T-cell (primary cell): ENCODE measurements around the gene DPP6. TPM values are rescaled to one million over a fixed set of nuclear protein-coding genes. Genes with fewer than 3 reads are reported as not detected.

Experiments
- ATAC-seq, 4 experiments: fragments of 200-7000 bp in 3 of 4; fragments of 150-1000 bp in 1 of 4; cut with Tn5 transposase; replicated peaks in 1 of 4; 1 replicate in 3 of 4; 2 replicates in 1 of 4; pipeline ENCODE4 v1.10.0; 2021; ENCODE audit warnings: moderate library complexity in 3 of 4, mild to moderate bottlenecking in 2 of 4, moderate number of reproducible peaks in 1 of 4
- CTCF ChIA-PET, 2 donors: fragments of 300-600 bp; sonication (Branson Sonifier 250); formaldehyde crosslinking; loops; one replicate each; lab custom pipeline; 2022; ENCODE audit warnings: antibody characterized with exemption in 2 of 2; lab: Charles Lee
- POLR2A ChIA-PET, 2 donors: fragments of 300-600 bp; sonication (Branson Sonifier 250); formaldehyde crosslinking; loops; one replicate each; lab custom pipeline; 2022; ENCODE audit warnings: antibody characterized with exemption in 2 of 2; lab: Charles Lee
- DNase-seq, 35 experiments: peaks; one replicate each; pipeline versions ENCODE4 v3.0.0 to v3.0.0-alpha.2; 2013 to 2023
- H3K27ac ChIP-seq: one replicate; pipeline ENCODE4 v1.5.1; 2013; ENCODE audit warnings: low read length
- H3K27me3 ChIP-seq, 2 experiments: replicated peaks in 1 of 2; 1 replicate in 1 of 2; 2 replicates in 1 of 2; pipeline versions ENCODE4 v1.6.1 to v1.7.0; 2013; ENCODE audit warnings: low read length in 1 of 2, mixed read lengths in 1 of 2; ENCODE audit not compliant: control insufficient read depth in 2 of 2, insufficient read depth in 2 of 2; ENCODE audit errors: extremely low read depth in 1 of 2
- H3K36me3 ChIP-seq, 2 donors: 1 replicate in 1 of 2; 2 replicates in 1 of 2; pipeline versions ENCODE4 v1.6.1 to v1.7.0; 2013; ENCODE audit warnings: low read length in 1 of 2; ENCODE audit not compliant: control insufficient read depth in 2 of 2, insufficient read depth in 1 of 2; ENCODE audit errors: extremely low read depth in 1 of 2
- H3K4me1 ChIP-seq, 2 experiments: 1 replicate in 1 of 2; 2 replicates in 1 of 2; pipeline versions ENCODE4 v1.6.1 to v1.7.0; 2013; ENCODE audit warnings: low read length in 2 of 2, mixed read lengths in 1 of 2; ENCODE audit not compliant: insufficient read depth in 2 of 2, control insufficient read depth in 1 of 2; ENCODE audit errors: extremely low read depth in 1 of 2
- H3K4me3 ChIP-seq, 2 donors: 1 replicate in 1 of 2; 2 replicates in 1 of 2; pipeline versions ENCODE4 v1.5.1 to v1.7.0; 2013; ENCODE audit warnings: mild to moderate bottlenecking in 2 of 2, low read length in 1 of 2, moderate library complexity in 1 of 2; ENCODE audit not compliant: control insufficient read depth in 1 of 2; ENCODE audit errors: extremely low read depth in 1 of 2
- H3K9me3 ChIP-seq: 2 replicates; pipeline ENCODE4 v1.7.0; 2013
- H3K27ac Mint-ChIP-seq, 2 donors: one replicate each; pipeline ENCODE4 v1.8.0; 2020 to 2021; ENCODE audit warnings: mild to moderate bottlenecking in 2 of 2, mixed read lengths in 2 of 2
- H3K27me3 Mint-ChIP-seq, 2 donors: one replicate each; pipeline ENCODE4 v1.8.0; 2021 to 2022; ENCODE audit warnings: mixed read lengths in 2 of 2
- H3K36me3 Mint-ChIP-seq: one replicate; pipeline ENCODE4 v1.8.0; 2021; ENCODE audit warnings: mixed read lengths
- H3K4me1 Mint-ChIP-seq, 3 donors: one replicate each; pipeline ENCODE4 v1.8.0; 2020 to 2022; ENCODE audit warnings: mixed read lengths in 3 of 3, mild to moderate bottlenecking in 1 of 3
- H3K4me3 Mint-ChIP-seq, 3 donors: one replicate each; pipeline ENCODE4 v1.8.0; 2020 to 2022; ENCODE audit warnings: mild to moderate bottlenecking in 3 of 3, mixed read lengths in 3 of 3, moderate library complexity in 3 of 3
- H3K9me3 Mint-ChIP-seq, 3 donors: one replicate each; pipeline ENCODE4 v1.8.0; 2020 to 2022; ENCODE audit warnings: mixed read lengths in 3 of 3
- WGBS: methylation state at CpG from one replicate; pipeline ENCODE4 v1.1.5; 2013; ENCODE audit warnings: missing lambda C conversion rate; ENCODE audit not compliant: insufficient coverage; 5-methylcytosine and 5-hydroxymethylcytosine counted together
- total RNA-seq, 35 experiments: library from RNA in 6 of 35; stranded (reverse) in 6 of 35; fragments of 120-200 nt in 1 of 35; gene quantifications; one replicate each; pipeline versions ENCODE4 v1.2.1 to v1.2.4 and lab custom pipeline; 2013 to 2026

The DPP6 gene
- total RNA-seq, 5 donors from 2014 or later (not counting 1 experiment from before 2014, with no cell fraction given) = not detected

- no peaks in the 10 kb centered on the region for H3K27me3 Mint-ChIP-seq
- H3K36me3 Mint-ChIP-seq = no peaks in the 10 kb centered on the region
- Histone ChIP-seq H3K36me3 (no peaks in the 10 kb centered on the region), H3K27me3 (no peaks in the 10 kb centered on the region), H3K9me3 (no peaks in the 10 kb centered on the region), H3K4me1 (no peaks in the 10 kb centered on the region), H3K27ac (no peak overlapping the region), H3K4me3 (no peak overlapping the region)
- POLR2A ChIA-PET = no interaction called here
- 95% methylated on average over 3 of the region's 6 CpGs for WGBS
- H3K4me3 Mint-ChIP-seq = no peak overlapping the region
- ATAC-seq (no peak), DNase-seq (no peak)
- H3K9me3 Mint-ChIP-seq = peaks cover 0 to 15% (median 2%) of the 10 kb centered on the region in 3 donors
- H3K27ac Mint-ChIP-seq = no peak overlapping the region
- CTCF ChIA-PET = no interaction called here
- H3K4me1 Mint-ChIP-seq = no peaks in the 10 kb centered on the region
These were observed 363.7 kb downstream of the DPP6 start for GRCh38 chr7:154415709-154416399.

GRCh38 chr7:154416714-154417113, 364.5 kb downstream of the DPP6 start:
- Mint-ChIP-seq H3K4me1 (no peaks in the 10 kb centered on the region), H3K27me3 (no peaks in the 10 kb centered on the region), H3K9me3 (peaks cover 2 to 18% (median 2%) of the 10 kb centered on the region in 3 donors), H3K27ac (no peak overlapping the region), H3K36me3 (no peaks in the 10 kb centered on the region), H3K4me3 (no peak overlapping the region)
- CTCF ChIA-PET = no interaction called here
- 25% methylated on average over 2 of the region's 6 CpGs for WGBS
- DNase-seq (no peak), ATAC-seq (no peak)
- H3K9me3 ChIP-seq = no peaks in the 10 kb centered on the region
- no peaks in the 10 kb centered on the region for H3K27me3 ChIP-seq
- no peak overlapping the region for H3K27ac ChIP-seq
- POLR2A ChIA-PET = no interaction called here
- H3K36me3 ChIP-seq = no peaks in the 10 kb centered on the region
- no peak overlapping the region for H3K4me3 ChIP-seq
- no peaks in the 10 kb centered on the region for H3K4me1 ChIP-seq

GRCh38 chr7:154419344-154419743, 367.1 kb downstream of the DPP6 start:
- WGBS = 69% methylated on average over 6 of the region's 10 CpGs
- Mint-ChIP-seq H3K27ac (no peak overlapping the region), H3K27me3 (no peaks in the 10 kb centered on the region), H3K36me3 (no peaks in the 10 kb centered on the region), H3K4me1 (no peaks in the 10 kb centered on the region), H3K4me3 (no peak overlapping the region), H3K9me3 (peaks cover 3 to 26% (median 5%) of the 10 kb centered on the region in 3 donors)
- H3K27me3 ChIP-seq = no peaks in the 10 kb centered on the region
- H3K4me1 ChIP-seq = no peaks in the 10 kb centered on the region
- CTCF ChIA-PET = no interaction called here
- H3K9me3 ChIP-seq = no peaks in the 10 kb centered on the region
- H3K36me3 ChIP-seq = no peaks in the 10 kb centered on the region
- no peak overlapping the region for H3K27ac ChIP-seq
- ATAC-seq (no peak), DNase-seq (no peak)
- POLR2A ChIA-PET = no interaction called here
- H3K4me3 ChIP-seq = no peak overlapping the region

GRCh38 chr7:154423231-154423630, 371.0 kb downstream of the DPP6 start:
- no peaks in the 10 kb centered on the region for H3K27me3 ChIP-seq
- WGBS = 40% methylated on average over 1 of the region's 4 CpGs
- no peaks in the 10 kb centered on the region for H3K9me3 ChIP-seq
- Mint-ChIP-seq H3K9me3 (peaks cover 4 to 19% (median 5%) of the 10 kb centered on the region in 3 donors), H3K4me1 (no peaks in the 10 kb centered on the region), H3K36me3 (no peaks in the 10 kb centered on the region), H3K27ac (no peak overlapping the region), H3K4me3 (no peak overlapping the region), H3K27me3 (no peaks in the 10 kb centered on the region)
- no peak for DNase-seq
- no peak overlapping the region for H3K27ac ChIP-seq
- no peak for ATAC-seq
- H3K4me1 ChIP-seq = no peaks in the 10 kb centered on the region
- no peaks in the 10 kb centered on the region for H3K36me3 ChIP-seq
- H3K4me3 ChIP-seq = no peak overlapping the region
- ChIA-PET POLR2A (no interaction called here), CTCF (interaction anchor here in 1 of 2 donors (0.5 kb wide), 1 partner anchor 68 kb away, joined by 4 read pairs; no protein-coding TSS in a partner anchor)

GRCh38 chr7:154424350-154424749, 372.2 kb downstream of the DPP6 start:
- H3K36me3 Mint-ChIP-seq = no peaks in the 10 kb centered on the region
- no peak overlapping the region for H3K27ac ChIP-seq
- CTCF ChIA-PET = no interaction called here
- ATAC-seq (no peak), DNase-seq (no peak)
- H3K4me3 ChIP-seq = no peak overlapping the region
- POLR2A ChIA-PET = no interaction called here
- no peak overlapping the region for H3K27ac Mint-ChIP-seq
- no peaks in the 10 kb centered on the region for H3K4me1 Mint-ChIP-seq
- H3K4me3 Mint-ChIP-seq = no peak overlapping the region
- H3K9me3 Mint-ChIP-seq = peaks cover 5 to 18% (median 8%) of the 10 kb centered on the region in 3 donors
- H3K27me3 ChIP-seq = no peaks in the 10 kb centered on the region
- no peaks in the 10 kb centered on the region for H3K27me3 Mint-ChIP-seq
- H3K36me3 ChIP-seq = no peaks in the 10 kb centered on the region
- 73% methylated on average over 4 of the region's 8 CpGs for WGBS
- H3K4me1 ChIP-seq = no peaks in the 10 kb centered on the region
- H3K9me3 ChIP-seq = no peaks in the 10 kb centered on the region

- Histone ChIP-seq H3K27me3 (no peaks in the 10 kb centered on the region), H3K4me1 (no peaks in the 10 kb centered on the region), H3K27ac (no peak overlapping the region), H3K4me3 (no peak overlapping the region), H3K36me3 (no peaks in the 10 kb centered on the region), H3K9me3 (no peaks in the 10 kb centered on the region)
- ATAC-seq (no peak), DNase-seq (no peak)
- WGBS = no CpG with 5 or more reads among the region's 2 CpGs
- no peaks in the 10 kb centered on the region for H3K36me3 Mint-ChIP-seq
- POLR2A ChIA-PET = no interaction called here
- no peak overlapping the region for H3K4me3 Mint-ChIP-seq
- no peaks in the 10 kb centered on the region for H3K27me3 Mint-ChIP-seq
- CTCF ChIA-PET = no interaction called here
- H3K27ac Mint-ChIP-seq = no peak overlapping the region
- H3K9me3 Mint-ChIP-seq = peaks cover 5 to 17% (median 8%) of the 10 kb centered on the region in 3 donors
- no peaks in the 10 kb centered on the region for H3K4me1 Mint-ChIP-seq
These were observed 373.1 kb downstream of the DPP6 start for GRCh38 chr7:154425271-154425670.
